HCT116 (cell line): ENCODE data around the gene CACNB2. TPM values are rescaled to one million over a fixed set of nuclear protein-coding genes. Genes with fewer than 3 reads are reported as not detected.

Source experiments
- ATAC-seq: fragments of 200-7000 bp; cut with Tn5 transposase; 2 replicates; pipeline ENCODE4 v1.9.1; 2020; ENCODE audit warnings: mild to moderate bottlenecking, moderate library complexity
- BruUV-seq: library from RNA; stranded (reverse); fragments of 400-500 nt; replicated peaks from 2 replicates; lab custom pipeline; 2021; lab: Mats Ljungman, UMichigan
- CTCF ChIA-PET: fragments of 300-600 bp; sonication (Branson Sonifier 250); formaldehyde crosslinking; loops from one replicate; lab custom pipeline; 2021; ENCODE audit warnings: antibody characterized with exemption; lab: Charles Lee
- POLR2A ChIA-PET: fragments of 300-600, 350-600 bp; sonication (Branson Sonifier 250); formaldehyde crosslinking; loops from one replicate; lab custom pipeline; 2021; ENCODE audit warnings: antibody characterized with exemption; lab: Charles Lee
- RAD21 ChIA-PET, 2 experiments: fragments of 300-600 bp; sonication (Branson Sonifier 250); formaldehyde crosslinking; loops; one replicate each; lab custom pipeline; 2023; ENCODE audit warnings: low total read pairs in 2 of 2; ENCODE audit not compliant: uncharacterized antibody in 2 of 2, unreplicated experiment in 2 of 2, low non-redundant PET in 1 of 2; lab: Charles Lee
- DNase-seq: peaks from one replicate; pipeline ENCODE4 v3.0.0-alpha.2; 2010; ENCODE audit warnings: low read depth, low spot score
- H2AFZ ChIP-seq: fragments of 200-600 bp; shearing (Covaris generic), sonication (generic); 2 replicates; pipeline ENCODE4 v1.6.1; 2017; ENCODE audit warnings: low read depth, mixed run types, mixed read lengths, antibody characterized with exemption, low read length; ENCODE audit not compliant: poor library complexity, severe bottlenecking
- H3K27ac ChIP-seq: 2 replicates; pipeline ENCODE4 v1.5.1; 2012; ENCODE audit warnings: low read depth, low read length
- H3K27me3 ChIP-seq: fragments of 200-600 bp; sonication (generic); 2 replicates; pipeline ENCODE4 v1.6.1; 2016; ENCODE audit warnings: mixed run types, low read length, mixed read lengths; ENCODE audit not compliant: insufficient read depth
- H3K36me3 ChIP-seq, 2 experiments: fragments of 200-500 bp in 1 of 2; fragments of 200-600 bp in 1 of 2; sonication (Bioruptor generic) in 1 of 2; sonication (generic) in 1 of 2; 2 replicates each; pipeline versions ENCODE4 v1.5.1 to v1.6.1; 2014 to 2016; ENCODE audit warnings: low read length in 2 of 2, inconsistent platforms in 1 of 2, mixed read lengths in 1 of 2, mixed run types in 1 of 2; ENCODE audit not compliant: insufficient read depth in 2 of 2, control insufficient read depth in 1 of 2
- H3K4me1 ChIP-seq, 2 experiments: fragments of 200-600 bp in 1 of 2; sonication (generic) in 1 of 2; 2 replicates each; pipeline versions ENCODE4 v1.5.1 to v1.6.1; 2012 to 2017; ENCODE audit warnings: low read length in 2 of 2, inconsistent platforms in 1 of 2, mild to moderate bottlenecking in 1 of 2, mixed read lengths in 1 of 2, mixed run types in 1 of 2, moderate library complexity in 1 of 2; ENCODE audit not compliant: insufficient read depth in 2 of 2, control insufficient read depth in 1 of 2
- H3K4me2 ChIP-seq: fragments of 200-600 bp; sonication (generic); 2 replicates; pipeline ENCODE4 v1.6.1; 2017; ENCODE audit warnings: mixed run types, low read length, mixed read lengths
- H3K4me3 ChIP-seq, 2 experiments: fragments of 200-600 bp in 1 of 2; sonication (generic) in 1 of 2; replicated peaks in 1 of 2; 2 replicates each; pipeline ENCODE4 v1.5.1; 2011 to 2016; ENCODE audit warnings: low read length in 2 of 2, control low read depth in 1 of 2, low read depth in 1 of 2, mild to moderate bottlenecking in 1 of 2, mixed read lengths in 1 of 2, mixed run types in 1 of 2
- H3K79me2 ChIP-seq: fragments of 200-600 bp; sonication (generic); 2 replicates; pipeline ENCODE4 v1.6.1; 2017; ENCODE audit warnings: mild to moderate bottlenecking, mixed run types, low read length, moderate library complexity, mixed read lengths; ENCODE audit not compliant: insufficient read depth
- H3K9ac ChIP-seq: fragments of 200-600 bp; sonication (generic); 2 replicates; pipeline ENCODE4 v1.6.1; 2016; ENCODE audit warnings: low read length, mixed read lengths
- H3K9me2 ChIP-seq: fragments of 200-600 bp; sonication (generic), shearing (Covaris generic); 2 replicates; pipeline ENCODE4 v1.6.1; 2017; ENCODE audit warnings: mixed run types, mild to moderate bottlenecking, moderate library complexity; ENCODE audit not compliant: insufficient read depth
- H3K9me3 ChIP-seq, 2 experiments: fragments of 200-500 bp in 1 of 2; fragments of 200-600 bp in 1 of 2; sonication (Bioruptor generic) in 1 of 2; sonication (generic) in 1 of 2; 2 replicates each; pipeline ENCODE4 v1.6.1; 2014 to 2017; ENCODE audit warnings: low read length in 2 of 2, mixed read lengths in 2 of 2, inconsistent platforms in 1 of 2, low read depth in 1 of 2, mild to moderate bottlenecking in 1 of 2, mixed run types in 1 of 2, moderate library complexity in 1 of 2; ENCODE audit not compliant: control insufficient read depth in 1 of 2, insufficient read depth in 1 of 2
- H4K20me1 ChIP-seq: fragments of 200-600 bp; sonication (generic), shearing (Covaris generic); 2 replicates; pipeline ENCODE4 v1.6.1; 2017; ENCODE audit warnings: mixed run types, mild to moderate bottlenecking, moderate library complexity; ENCODE audit not compliant: insufficient read depth
- CEBPB ChIP-seq: IDR thresholded peaks from 2 replicates; pipeline ENCODE4 v1.6.1; 2012; ENCODE audit warnings: low read depth
- ELF1 ChIP-seq: IDR thresholded peaks from 2 replicates; pipeline ENCODE4 v1.6.1; 2012; ENCODE audit warnings: low read depth, borderline replicate concordance
- EZH2 ChIP-seq: fragments of 200-600 bp; sonication (generic); IDR thresholded peaks from 2 replicates; pipeline ENCODE4 v1.6.1; 2017; ENCODE audit warnings: antibody characterized with exemption, mixed run types
- EZH2phosphoT487 ChIP-seq: fragments of 200-600 bp; IDR thresholded peaks from 2 replicates; pipeline ENCODE4 v1.6.1; 2018; ENCODE audit warnings: antibody characterized with exemption, borderline replicate concordance
- JUND ChIP-seq: IDR thresholded peaks from 2 replicates; pipeline ENCODE4 v1.6.1; 2012
- POLR2AphosphoS5 ChIP-seq: IDR thresholded peaks from 2 replicates; pipeline ENCODE4 v1.6.1; 2011; ENCODE audit warnings: mild to moderate bottlenecking, low read depth, low read length, moderate library complexity
- RAD21 ChIP-seq: IDR thresholded peaks from 2 replicates; pipeline ENCODE4 v1.6.1; 2012; ENCODE audit warnings: low read depth, mild to moderate bottlenecking
- SIN3A ChIP-seq: IDR thresholded peaks from 2 replicates; pipeline ENCODE4 v1.6.1; 2012; ENCODE audit warnings: low read depth
- ZBTB33 ChIP-seq: IDR thresholded peaks from 2 replicates; pipeline ENCODE4 v1.6.1; 2011; ENCODE audit warnings: mild to moderate bottlenecking, low read length, moderate library complexity; ENCODE audit not compliant: insufficient replicate concordance; ENCODE audit errors: extremely low read depth
- ZFX ChIP-seq: fragments of 450-650 bp; IDR thresholded peaks from 2 replicates; pipeline ENCODE4 v1.6.1; 2017
- ZNF274 ChIP-seq: fragments of 200-500 bp; sonication (Bioruptor generic); IDR thresholded peaks from 2 replicates; pipeline ENCODE4 v1.6.1; 2014; ENCODE audit warnings: mild to moderate bottlenecking, low read depth, low read length, inconsistent platforms
- intact Hi-C: fragments of 100-400 bp; cut with micrococcal nuclease; formaldehyde crosslinking; loops from 2 replicates; pipeline ENCODE4 v1.10.0; 2022
- total RNA-seq: library from RNA; stranded (reverse); gene quantifications from one replicate; pipeline ENCODE4 v1.2.1, GENCODE V29; 2021; ENCODE audit not compliant: unreplicated experiment

The CACNB2 gene
- total RNA-seq, 1 experiment from 2014 or later, result 0.71 TPM

GRCh38 chr10:18229826-18230225 is 89.6 kb downstream of the CACNB2 start:
- intact Hi-C loops, result no loop called here
- Histone ChIP-seq H3K9ac (no peak overlapping the region), H3K36me3 (no peaks in the 10 kb centered on the region), H3K27ac (no peak overlapping the region), H3K9me2 (no peaks in the 10 kb centered on the region), H3K4me2 (no peak overlapping the region), H2AFZ (no peak overlapping the region), H3K9me3 (no peaks in the 10 kb centered on the region), H3K79me2 (no peaks in the 10 kb centered on the region), H3K4me3 (no peak overlapping the region), H3K4me1 (no peaks in the 10 kb centered on the region; a peak in 1 of 4 replicates), H3K27me3 (no peaks in the 10 kb centered on the region), H4K20me1 (no peaks in the 10 kb centered on the region)
- BruUV-seq, result no TSS peak
- DNase-seq, result no peak
- ATAC-seq, result no peak
- ChIA-PET POLR2A (no interaction called here), RAD21 (no interaction called here), CTCF (no interaction called here)
- no peak for TF ChIP-seq ZNF274
- no peak for TF ChIP-seq RAD21
- no peak for TF ChIP-seq EZH2phosphoT487
- no peak for TF ChIP-seq ZFX
- no peak for TF ChIP-seq POLR2AphosphoS5
- no peak for TF ChIP-seq SIN3A
- no peak for TF ChIP-seq CEBPB
- no peak for TF ChIP-seq ELF1
- no peak for TF ChIP-seq ZBTB33
- TF ChIP-seq JUND, result no peak
- TF ChIP-seq EZH2, result no peak
